Measurements from ENCODE around the gene SFT2D3. TPM values are rescaled to one million over a fixed set of nuclear protein-coding genes. Genes with fewer than 3 reads are reported as not detected.

The SFT2D3 gene
- polyA plus RNA-seq, 1 donor from 2014 or later = 6.2 TPM

- Histone ChIP-seq H3K9me3 (ENCODE audit: low read length) (no peaks in the 10 kb centered on the region), H3K4me3 (ENCODE audit: low read length) (no peak overlapping the region), H3K27me3 (ENCODE audit: insufficient read depth, low read depth, low read length) (no peaks in the 10 kb centered on the region), H3K4me2 (ENCODE audit: low read length) (no peak overlapping the region), H3K9me2 (ENCODE audit: insufficient read depth, low read length) (no peaks in the 10 kb centered on the region), H3K36me3 (ENCODE audit: insufficient read depth, low read length) (no peaks in the 10 kb centered on the region), H3K9ac (ENCODE audit: low read length) (no peak overlapping the region), H3K27ac (ENCODE audit: low read length) (no peak overlapping the region), H2AFZ (ENCODE audit: low read depth, low read length) (no peak overlapping the region), H3K79me2 (replicated peaks; ENCODE audit: insufficient read depth, low read length) (no peaks in the 10 kb centered on the region), H4K20me1 (ENCODE audit: insufficient read depth) (no peaks in the 10 kb centered on the region), H3F3A (ENCODE audit: insufficient read depth, low read length, poor library complexity, severe bottlenecking) (no peaks in the 10 kb centered on the region)
- no peak for TF ChIP-seq EZH2 (IDR thresholded peaks at IDR 0.05; ENCODE audit: borderline replicate concordance, insufficient read depth, low read length, poor library complexity, severe bottlenecking)
- TF ChIP-seq SMC3 (conservative IDR thresholded peaks at IDR 0.05; ENCODE audit: poor library complexity) = no peak
- no peak for TF ChIP-seq RAD21 (conservative IDR thresholded peaks at IDR 0.05)
- TF ChIP-seq CTCF (IDR thresholded peaks at IDR 0.05; ENCODE audit: poor library complexity, severe bottlenecking) = no peak
- TF ChIP-seq REST (IDR thresholded peaks at IDR 0.05; ENCODE audit: borderline replicate concordance) = no peak
- TF ChIP-seq MXI1 (conservative IDR thresholded peaks at IDR 0.05; ENCODE audit: poor library complexity, severe bottlenecking) = no peak
- TF ChIP-seq EP300 (conservative IDR thresholded peaks at IDR 0.05; ENCODE audit: poor library complexity, severe bottlenecking) = no peak
- TF ChIP-seq TAF1 (IDR thresholded peaks at IDR 0.05; ENCODE audit: low read depth) = no peak
- no peak for TF ChIP-seq POLR2AphosphoS5 (IDR thresholded peaks at IDR 0.05)
These were observed 38.5 kb downstream of the SFT2D3 start for GRCh38 chr2:127739800-127740199.

- no peaks in the 10 kb centered on the region for H3K9me2 ChIP-seq (ENCODE audit: insufficient read depth, low read length)
These were observed 39.5 kb downstream of the SFT2D3 start for GRCh38 chr2:127740665-127741288.

More at GRCh38 chr2:127740665-127741288, 39.5 kb downstream of the SFT2D3 start:
- Histone ChIP-seq H3K27ac (ENCODE audit: low read length) (no peak overlapping the region), H3K9me3 (ENCODE audit: low read length) (no peaks in the 10 kb centered on the region), H3K4me3 (ENCODE audit: low read length) (no peak overlapping the region), H3K9ac (ENCODE audit: low read length) (no peak overlapping the region), H4K20me1 (ENCODE audit: insufficient read depth) (no peaks in the 10 kb centered on the region), H3K36me3 (ENCODE audit: insufficient read depth, low read length) (no peaks in the 10 kb centered on the region), H3F3A (ENCODE audit: insufficient read depth, low read length, poor library complexity, severe bottlenecking) (no peaks in the 10 kb centered on the region), H2AFZ (ENCODE audit: low read depth, low read length) (no peak overlapping the region), H3K4me2 (ENCODE audit: low read length) (no peak overlapping the region), H3K79me2 (replicated peaks; ENCODE audit: insufficient read depth, low read length) (no peaks in the 10 kb centered on the region), H3K27me3 (ENCODE audit: insufficient read depth, low read depth, low read length) (no peaks in the 10 kb centered on the region)
- TF ChIP-seq POLR2AphosphoS5 (IDR thresholded peaks at IDR 0.05) (no peak), RAD21 (conservative IDR thresholded peaks at IDR 0.05) (no peak), EZH2 (IDR thresholded peaks at IDR 0.05; ENCODE audit: borderline replicate concordance, insufficient read depth, low read length, poor library complexity, severe bottlenecking) (no peak), TAF1 (IDR thresholded peaks at IDR 0.05; ENCODE audit: low read depth) (no peak), EP300 (conservative IDR thresholded peaks at IDR 0.05; ENCODE audit: poor library complexity, severe bottlenecking) (no peak), CTCF (IDR thresholded peaks at IDR 0.05; ENCODE audit: poor library complexity, severe bottlenecking) (no peak), SMC3 (conservative IDR thresholded peaks at IDR 0.05; ENCODE audit: poor library complexity) (no peak), MXI1 (conservative IDR thresholded peaks at IDR 0.05; ENCODE audit: poor library complexity, severe bottlenecking) (no peak), REST (IDR thresholded peaks at IDR 0.05; ENCODE audit: borderline replicate concordance) (no peak)
